HepG2 (cell line): ENCODE measurements around the gene CMC4. TPM values are rescaled to one million over a fixed set of nuclear protein-coding genes. Genes with fewer than 3 reads are reported as not detected.
A peak's percentile ranks its signal among the peaks of the same experiment; 100 is the strongest.

Experiments used
- CBFB ChIP-seq: sonication (generic); formaldehyde crosslinking; IDR thresholded peaks from 2 replicates; pipeline ENCODE4 v1.4.0; 2020; ENCODE audit warnings: missing genetic modification reagents
- DR1 ChIP-seq: sonication (generic); formaldehyde crosslinking; IDR thresholded peaks from 2 replicates; pipeline ENCODE4 v1.8.0; 2021; ENCODE audit warnings: mild to moderate bottlenecking, missing genetic modification reagents, inconsistent platforms
- EZH2 ChIP-seq: conservative IDR thresholded peaks from 2 replicates; pipeline ENCODE4 v1.6.1; 2012; ENCODE audit warnings: mild to moderate bottlenecking, low read depth, low read length, moderate library complexity
- KLF13 ChIP-seq: sonication (generic); formaldehyde crosslinking; IDR thresholded peaks from 2 replicates; pipeline ENCODE4 v1.4.0; 2020; ENCODE audit warnings: mild to moderate bottlenecking, missing genetic modification reagents
- NBN ChIP-seq: fragments of 450-650 bp; conservative IDR thresholded peaks from 2 replicates; pipeline ENCODE4 v1.6.1; 2017
- NFATC3 ChIP-seq: sonication (generic); formaldehyde crosslinking; IDR thresholded peaks from 2 replicates; pipeline ENCODE4 v1.5.1; 2020; ENCODE audit warnings: mild to moderate bottlenecking, missing genetic modification reagents
- NFYB ChIP-seq: sonication (generic); formaldehyde crosslinking; IDR thresholded peaks from 2 replicates; pipeline ENCODE4 v1.4.0; 2020; ENCODE audit warnings: missing genetic modification reagents
- NR1H2 ChIP-seq: sonication (generic); formaldehyde crosslinking; IDR thresholded peaks from 2 replicates; pipeline ENCODE4 v1.8.1; 2022; ENCODE audit warnings: low read depth, missing genetic modification reagents, borderline replicate concordance
- NRL ChIP-seq: sonication (generic); formaldehyde crosslinking; IDR thresholded peaks from 2 replicates; pipeline ENCODE4 v1.5.0; 2020; ENCODE audit warnings: missing genetic modification reagents, mild to moderate bottlenecking, moderate library complexity, borderline replicate concordance
- PAWR ChIP-seq: sonication (generic); formaldehyde crosslinking; IDR thresholded peaks from 2 replicates; pipeline ENCODE4 v1.4.0; 2020; ENCODE audit warnings: missing genetic modification reagents, mild to moderate bottlenecking, borderline replicate concordance
- PHF21A ChIP-seq: sonication (generic); formaldehyde crosslinking; IDR thresholded peaks from 2 replicates; pipeline ENCODE4 v1.5.0; 2020; ENCODE audit warnings: mild to moderate bottlenecking, missing genetic modification reagents
- PHF8 ChIP-seq: sonication (generic); formaldehyde crosslinking; IDR thresholded peaks from 2 replicates; pipeline ENCODE4 v1.5.0; 2020; ENCODE audit warnings: missing genetic modification reagents
- RORA ChIP-seq: sonication (generic); formaldehyde crosslinking; IDR thresholded peaks from 2 replicates; pipeline ENCODE4 v1.5.0; 2020; ENCODE audit warnings: mild to moderate bottlenecking, missing genetic modification reagents, moderate library complexity
- SOX6 ChIP-seq, 2 experiments: fragments of 450-650 bp in 1 of 2; sonication (generic) in 1 of 2; formaldehyde crosslinking in 1 of 2; IDR thresholded peaks; 2 replicates each; pipeline versions ENCODE4 v1.4.0 to v1.6.1; 2017 to 2020; ENCODE audit warnings: antibody characterized with exemption in 1 of 2, mild to moderate bottlenecking in 1 of 2, missing genetic modification reagents in 1 of 2
- SP1 ChIP-seq, 2 experiments: fragments of 450-650 bp in 1 of 2; sonication (generic) in 1 of 2; formaldehyde crosslinking in 1 of 2; IDR thresholded peaks; 2 replicates each; pipeline versions ENCODE4 v1.4.0 to v1.6.1; 2016 to 2020; ENCODE audit warnings: missing genetic modification reagents in 1 of 2
- TP53 ChIP-seq: sonication (generic); formaldehyde crosslinking; conservative IDR thresholded peaks from 2 replicates; pipeline ENCODE4 v1.4.0; 2020; ENCODE audit warnings: missing genetic modification reagents
- ZNF350 ChIP-seq: sonication (generic); formaldehyde crosslinking; IDR thresholded peaks from 2 replicates; pipeline ENCODE4 v1.4.0; 2020; ENCODE audit warnings: mild to moderate bottlenecking, low read depth, missing genetic modification reagents, borderline replicate concordance
- ZNF567 ChIP-seq: sonication (generic); formaldehyde crosslinking; IDR thresholded peaks from 2 replicates; pipeline ENCODE4 v1.8.1; 2023; ENCODE audit warnings: mild to moderate bottlenecking, missing genetic modification reagents, borderline replicate concordance
- ZNF598 ChIP-seq: sonication (generic); formaldehyde crosslinking; IDR thresholded peaks from 2 replicates; pipeline ENCODE4 v1.5.1; 2020; ENCODE audit warnings: mild to moderate bottlenecking, missing genetic modification reagents, borderline replicate concordance
- ZNF720 ChIP-seq: sonication (generic); formaldehyde crosslinking; IDR thresholded peaks from 2 replicates; pipeline ENCODE4 v1.4.0; 2020; ENCODE audit warnings: missing genetic modification reagents
- ZNF788 ChIP-seq: sonication (generic); formaldehyde crosslinking; IDR thresholded peaks from 2 replicates; pipeline ENCODE4 v1.5.0; 2020; ENCODE audit warnings: mild to moderate bottlenecking, missing genetic modification reagents, borderline replicate concordance
- ZSCAN12 ChIP-seq: sonication (generic); formaldehyde crosslinking; IDR thresholded peaks from 2 replicates; pipeline ENCODE4 v1.9.0; 2021; ENCODE audit warnings: mild to moderate bottlenecking, missing genetic modification reagents
- polyA plus RNA-seq, 8 experiments: library from polyadenylated mRNA; depleted of rRNA in 3 of 8; stranded (reverse) in 7 of 8; unstranded in 1 of 8; fragments of >200 nt; fragmentation: Illumina TruSeq in 4 of 8; extraction: Trizol in 4 of 8; gene quantifications; 2 replicates each; pipeline versions ENCODE4 v1.2.1 to v1.2.3, GENCODE V29; 2011 to 2016; ENCODE audit warnings: low read depth in 4 of 8, missing spikeins in 1 of 8, mixed read lengths in 1 of 8; ENCODE audit not compliant: insufficient read depth in 1 of 8
- total RNA-seq, 5 experiments: library from RNA; depleted of rRNA; stranded (reverse); fragments of >200 nt; fragmentation: Illumina TruSeq; extraction: Trizol; gene quantifications; 2 replicates each; pipeline ENCODE4 v1.2.3, GENCODE V29; 2016; ENCODE audit warnings: low read depth in 1 of 5
- TF ChIP-seq, protein P1 (sequence below): sonication (generic); formaldehyde crosslinking; IDR thresholded peaks from 2 replicates; pipeline ENCODE4 v1.5.0; 2020; ENCODE audit warnings: mild to moderate bottlenecking, missing genetic modification reagents
- TF ChIP-seq, protein P2 (sequence below): sonication (generic); formaldehyde crosslinking; IDR thresholded peaks from 2 replicates; pipeline ENCODE4 v1.8.0; 2022; ENCODE audit warnings: mild to moderate bottlenecking, missing genetic modification reagents, moderate library complexity
- TF ChIP-seq, protein P3 (sequence below): sonication (generic); formaldehyde crosslinking; conservative IDR thresholded peaks from 2 replicates; pipeline ENCODE4 v1.4.0; 2020; ENCODE audit warnings: missing genetic modification reagents
- TF ChIP-seq, protein P4 (sequence below): IDR thresholded peaks from 2 replicates; pipeline ENCODE4 v1.6.1; 2012; ENCODE audit warnings: inconsistent platforms

CMC4 gene
- total and polyA plus RNA-seq, 2 of the 13 experiments (the other 11 are each of a cell fraction or from before 2014, with no cell fraction given) = 5.6 to 11.5 TPM

DNA sequence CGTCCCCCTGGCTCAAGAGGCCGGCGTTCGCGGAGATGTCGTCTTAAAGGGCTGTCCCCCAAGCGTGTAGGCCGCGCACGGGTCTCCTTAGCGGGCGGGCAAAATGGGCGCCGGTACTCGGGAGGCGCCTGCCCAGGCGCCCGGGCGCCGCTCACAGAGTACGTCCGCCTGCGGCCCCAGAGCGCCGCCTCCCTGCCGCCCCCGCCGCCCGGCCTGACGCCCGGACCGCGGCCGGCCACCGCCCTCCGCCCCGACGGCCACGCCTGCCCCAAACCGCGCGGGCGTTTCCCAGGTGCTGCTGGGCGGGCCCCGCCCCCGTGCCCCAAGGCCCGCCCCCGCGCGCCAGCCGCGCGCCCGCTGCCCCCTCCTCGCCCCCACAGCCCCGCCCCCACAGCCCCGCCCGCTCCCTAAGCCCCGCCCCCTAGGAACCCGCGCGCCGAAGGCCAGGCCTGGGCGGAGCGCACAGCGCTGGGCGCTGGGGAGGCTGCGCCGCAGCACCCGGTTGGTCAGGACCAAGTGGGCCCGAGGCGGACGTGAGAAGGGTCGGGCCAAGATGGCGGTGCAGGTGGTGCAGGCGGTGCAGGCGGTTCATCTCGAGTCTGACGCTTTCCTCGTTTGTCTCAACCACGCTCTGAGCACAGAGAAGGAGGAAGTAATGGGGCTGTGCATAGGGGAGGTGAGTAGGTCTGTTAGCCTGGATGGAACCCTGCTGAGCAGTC is at the start of gene CMC4, which contains the start of the genes BRCC3 and MTCP1 (continued):
- TF ChIP-seq NR1H2 (no peak), PHF8 (peak; percentile 83), SOX6 (IDR thresholded peaks at IDR 0.05) (no peak), SOX6 (CRISPR knock-in tag; IDR thresholded peaks at IDR 0.05) (no peak), RORA (CRISPR knock-in tag) (no peak), ZNF598 (CRISPR knock-in tag) (no peak), NBN (no peak), NFYB (peak; percentile 53), NFATC3 (CRISPR knock-in tag) (no peak), KLF13 (CRISPR knock-in tag) (no peak), PHF21A (CRISPR knock-in tag) (no peak), ZNF720 (CRISPR knock-in tag) (no peak), DR1 (CRISPR knock-in tag) (no peak), NRL (CRISPR knock-in tag) (0 out of 2 replicates have a peak, but pooled peaks have one; percentile 31), ZSCAN12 (CRISPR knock-in tag) (no peak), EZH2 (no peak), PAWR (CRISPR knock-in tag) (no peak), CBFB (CRISPR knock-in tag) (no peak), ZNF567 (no peak), SP1 (IDR thresholded peaks at IDR 0.05) (no peak), SP1 (CRISPR knock-in tag; IDR thresholded peaks at IDR 0.05) (peak; percentile 38; the same call in 1 of the 2 replicates), ZNF788 (CRISPR knock-in tag) (no peak), ZNF350 (0 out of 2 replicates have a peak, but pooled peaks have one; percentile 34), TP53 (CRISPR knock-in tag) (no peak)
- TF ChIP-seq, protein P1, sequence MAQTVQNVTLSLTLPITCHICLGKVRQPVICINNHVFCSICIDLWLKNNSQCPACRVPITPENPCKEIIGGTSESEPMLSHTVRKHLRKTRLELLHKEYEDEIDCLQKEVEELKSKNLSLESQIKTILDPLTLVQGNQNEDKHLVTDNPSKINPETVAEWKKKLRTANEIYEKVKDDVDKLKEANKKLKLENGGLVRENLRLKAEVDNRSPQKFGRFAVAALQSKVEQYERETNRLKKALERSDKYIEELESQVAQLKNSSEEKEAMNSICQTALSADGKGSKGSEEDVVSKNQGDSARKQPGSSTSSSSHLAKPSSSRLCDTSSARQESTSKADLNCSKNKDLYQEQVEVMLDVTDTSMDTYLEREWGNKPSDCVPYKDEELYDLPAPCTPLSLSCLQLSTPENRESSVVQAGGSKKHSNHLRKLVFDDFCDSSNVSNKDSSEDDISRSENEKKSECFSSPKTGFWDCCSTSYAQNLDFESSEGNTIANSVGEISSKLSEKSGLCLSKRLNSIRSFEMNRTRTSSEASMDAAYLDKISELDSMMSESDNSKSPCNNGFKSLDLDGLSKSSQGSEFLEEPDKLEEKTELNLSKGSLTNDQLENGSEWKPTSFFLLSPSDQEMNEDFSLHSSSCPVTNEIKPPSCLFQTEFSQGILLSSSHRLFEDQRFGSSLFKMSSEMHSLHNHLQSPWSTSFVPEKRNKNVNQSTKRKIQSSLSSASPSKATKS (CRISPR knock-in tag) = no peak
- TF ChIP-seq, protein P2, sequence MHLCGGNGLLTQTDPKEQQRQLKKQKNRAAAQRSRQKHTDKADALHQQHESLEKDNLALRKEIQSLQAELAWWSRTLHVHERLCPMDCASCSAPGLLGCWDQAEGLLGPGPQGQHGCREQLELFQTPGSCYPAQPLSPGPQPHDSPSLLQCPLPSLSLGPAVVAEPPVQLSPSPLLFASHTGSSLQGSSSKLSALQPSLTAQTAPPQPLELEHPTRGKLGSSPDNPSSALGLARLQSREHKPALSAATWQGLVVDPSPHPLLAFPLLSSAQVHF (CRISPR knock-in tag) = no peak
- TF ChIP-seq, protein P3, sequence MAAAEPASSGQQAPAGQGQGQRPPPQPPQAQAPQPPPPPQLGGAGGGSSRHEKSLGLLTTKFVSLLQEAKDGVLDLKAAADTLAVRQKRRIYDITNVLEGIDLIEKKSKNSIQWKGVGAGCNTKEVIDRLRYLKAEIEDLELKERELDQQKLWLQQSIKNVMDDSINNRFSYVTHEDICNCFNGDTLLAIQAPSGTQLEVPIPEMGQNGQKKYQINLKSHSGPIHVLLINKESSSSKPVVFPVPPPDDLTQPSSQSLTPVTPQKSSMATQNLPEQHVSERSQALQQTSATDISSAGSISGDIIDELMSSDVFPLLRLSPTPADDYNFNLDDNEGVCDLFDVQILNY (CRISPR knock-in tag) = no peak
- TF ChIP-seq, protein P4, sequence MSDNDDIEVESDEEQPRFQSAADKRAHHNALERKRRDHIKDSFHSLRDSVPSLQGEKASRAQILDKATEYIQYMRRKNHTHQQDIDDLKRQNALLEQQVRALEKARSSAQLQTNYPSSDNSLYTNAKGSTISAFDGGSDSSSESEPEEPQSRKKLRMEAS = peak; percentile 63; the same call in 1 of the 2 replicates
